HepG2 (cell line): ENCODE data around the gene ANKRD65. TPM values are rescaled to one million over a fixed set of nuclear protein-coding genes. Genes with fewer than 3 reads are reported as not detected.

ENCODE experiments used
- FOSL1 ChIP-seq: sonication (generic); formaldehyde crosslinking; IDR thresholded peaks from 2 replicates; pipeline ENCODE4 v1.9.0; 2021; ENCODE audit warnings: missing genetic modification reagents, borderline replicate concordance
- GPN1 ChIP-seq: sonication (generic); formaldehyde crosslinking; IDR thresholded peaks from 2 replicates; pipeline ENCODE4 v1.5.1; 2020; ENCODE audit warnings: missing genetic modification reagents, borderline replicate concordance
- MAF1 ChIP-seq: sonication (generic); formaldehyde crosslinking; IDR thresholded peaks from 2 replicates; pipeline ENCODE4 v1.5.0; 2020; ENCODE audit warnings: missing genetic modification reagents, borderline replicate concordance
- MIER2 ChIP-seq: IDR thresholded peaks from 2 replicates; pipeline ENCODE4 v1.6.1; 2016; ENCODE audit warnings: missing biosample characterization, missing genetic modification reagents
- PAWR ChIP-seq: sonication (generic); formaldehyde crosslinking; IDR thresholded peaks from 2 replicates; pipeline ENCODE4 v1.4.0; 2020; ENCODE audit warnings: missing genetic modification reagents, mild to moderate bottlenecking, borderline replicate concordance
- SAP130 ChIP-seq: IDR thresholded peaks from 2 replicates; pipeline ENCODE4 v1.6.1; 2016; ENCODE audit warnings: low read depth
- SRSF9 ChIP-seq: fragments of 200-400 bp; formaldehyde crosslinking; IDR thresholded peaks from 2 replicates; pipeline ENCODE4 v1.6.1; 2018; ENCODE audit warnings: borderline replicate concordance, mild to moderate bottlenecking, low read depth, low read length; ENCODE audit not compliant: insufficient read depth, poor library complexity, severe bottlenecking
- ZNF350 ChIP-seq: sonication (generic); formaldehyde crosslinking; IDR thresholded peaks from 2 replicates; pipeline ENCODE4 v1.4.0; 2020; ENCODE audit warnings: mild to moderate bottlenecking, low read depth, missing genetic modification reagents, borderline replicate concordance
- ZNF441 ChIP-seq: sonication (generic); formaldehyde crosslinking; IDR thresholded peaks from 2 replicates; pipeline ENCODE4 v1.7.0; 2021; ENCODE audit warnings: missing genetic modification reagents, borderline replicate concordance
- ZNF709 ChIP-seq: sonication (generic); formaldehyde crosslinking; IDR thresholded peaks from 2 replicates; pipeline ENCODE4 v1.5.0; 2020; ENCODE audit warnings: mild to moderate bottlenecking, missing genetic modification reagents
- polyA plus RNA-seq, 8 experiments: library from polyadenylated mRNA; depleted of rRNA in 3 of 8; stranded (reverse) in 7 of 8; unstranded in 1 of 8; fragments of >200 nt; fragmentation: Illumina TruSeq in 4 of 8; extraction: Trizol in 4 of 8; gene quantifications; 2 replicates each; pipeline versions ENCODE4 v1.2.1 to v1.2.3, GENCODE V29; 2011 to 2016; ENCODE audit warnings: low read depth in 4 of 8, missing spikeins in 1 of 8, mixed read lengths in 1 of 8; ENCODE audit not compliant: insufficient read depth in 1 of 8
- total RNA-seq, 5 experiments: library from RNA; depleted of rRNA; stranded (reverse); fragments of >200 nt; fragmentation: Illumina TruSeq; extraction: Trizol; gene quantifications; 2 replicates each; pipeline ENCODE4 v1.2.3, GENCODE V29; 2016; ENCODE audit warnings: low read depth in 1 of 5
- TF ChIP-seq, protein P1 (sequence below): sonication (generic); formaldehyde crosslinking; IDR thresholded peaks from 2 replicates; pipeline ENCODE4 v1.4.0; 2020; ENCODE audit warnings: missing genetic modification reagents
- TF ChIP-seq, protein P2 (sequence below): sonication (generic); formaldehyde crosslinking; IDR thresholded peaks from 2 replicates; pipeline ENCODE4 v1.4.0; 2020; ENCODE audit warnings: missing genetic modification reagents
- TF ChIP-seq, protein P3 (sequence below): sonication (generic); formaldehyde crosslinking; IDR thresholded peaks from 2 replicates; pipeline ENCODE4 v1.5.0; 2020; ENCODE audit warnings: missing genetic modification reagents
- TF ChIP-seq, protein P4 (sequence below): sonication (generic); formaldehyde crosslinking; conservative IDR thresholded peaks from 2 replicates; pipeline ENCODE4 v1.4.0; 2020; ENCODE audit warnings: missing genetic modification reagents
- TF ChIP-seq, protein P5 (sequence below): sonication (generic); formaldehyde crosslinking; IDR thresholded peaks from 2 replicates; pipeline ENCODE4 v1.8.1; 2023; ENCODE audit warnings: missing genetic modification reagents, inconsistent platforms, borderline replicate concordance

ANKRD65 gene
- total and polyA plus RNA-seq, 2 of the 13 experiments (the other 11 are each of a cell fraction or from before 2014, with no cell fraction given): 12.1 to 30.1 TPM

DNA sequence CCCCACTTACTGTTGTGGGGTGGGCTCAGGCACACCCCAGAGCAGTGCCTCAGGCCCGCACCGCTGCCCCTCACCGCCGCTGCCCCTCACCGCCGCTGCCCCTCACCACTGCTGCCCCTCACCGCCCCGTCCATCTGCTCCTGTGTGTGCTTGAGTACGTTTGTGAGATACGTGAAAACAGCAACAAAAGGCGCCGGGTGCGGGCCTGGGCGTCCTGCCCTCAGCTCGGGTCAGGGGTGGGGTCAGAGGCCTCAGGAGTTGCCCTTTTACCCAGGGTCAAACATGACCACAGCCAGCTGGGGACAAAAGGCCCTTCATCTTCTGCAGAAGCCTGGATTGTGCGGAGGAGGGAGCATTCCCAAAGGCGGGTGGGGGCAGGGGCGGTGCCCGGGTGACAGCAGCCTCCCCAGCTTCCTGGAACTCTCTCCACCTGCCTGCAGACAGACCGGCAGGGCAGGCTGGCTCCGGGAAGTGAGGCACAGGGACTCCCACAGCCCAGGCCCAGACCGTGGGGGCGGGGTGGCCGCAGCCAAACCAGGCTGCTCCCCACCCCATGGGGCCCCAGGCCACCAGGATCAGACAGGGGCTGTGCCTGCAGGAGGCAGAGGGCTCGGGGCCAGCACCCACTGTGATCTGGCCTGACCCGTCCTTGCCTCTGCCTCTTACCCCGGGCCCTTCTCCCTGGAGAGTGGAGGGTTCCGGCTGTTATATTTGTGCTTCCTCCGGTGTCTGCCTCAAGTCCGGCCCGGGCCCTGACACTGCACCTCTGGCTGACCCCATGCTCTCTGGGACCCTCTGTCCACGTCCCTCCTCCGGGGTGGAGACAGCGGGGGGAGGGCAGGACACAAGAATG lies 12.1 kb upstream of the ANKRD65 start (continued):
- TF ChIP-seq, protein P1, sequence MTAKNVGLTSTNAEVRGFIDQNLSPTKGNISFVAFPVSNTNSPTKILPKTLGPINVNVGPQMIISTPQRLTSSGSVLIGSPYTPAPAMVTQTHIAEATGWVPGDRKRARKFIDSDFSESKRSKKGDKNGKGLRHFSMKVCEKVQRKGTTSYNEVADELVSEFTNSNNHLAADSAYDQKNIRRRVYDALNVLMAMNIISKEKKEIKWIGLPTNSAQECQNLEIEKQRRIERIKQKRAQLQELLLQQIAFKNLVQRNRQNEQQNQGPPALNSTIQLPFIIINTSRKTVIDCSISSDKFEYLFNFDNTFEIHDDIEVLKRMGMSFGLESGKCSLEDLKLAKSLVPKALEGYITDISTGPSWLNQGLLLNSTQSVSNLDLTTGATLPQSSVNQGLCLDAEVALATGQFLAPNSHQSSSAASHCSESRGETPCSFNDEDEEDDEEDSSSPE (CRISPR knock-in tag): peak; percentile 38
- TF ChIP-seq ZNF709 (CRISPR knock-in tag) (peak; percentile 50; the same call in 1 of the 2 replicates), SRSF9 (no peak), GPN1 (CRISPR knock-in tag) (no peak), ZNF350 (peak; percentile 77; the same call in 1 of the 2 replicates), PAWR (CRISPR knock-in tag) (0 out of 2 replicates have a peak, but pooled peaks have one; percentile 64), ZNF441 (CRISPR knock-in tag) (peak; percentile 65; the same call in 1 of the 2 replicates), MIER2 (CRISPR knock-in tag) (peak; percentile 31; the same call in 1 of the 2 replicates), SAP130 (CRISPR knock-in tag) (peak; percentile 99), FOSL1 (CRISPR knock-in tag) (no peak), MAF1 (no peak; the same call in 1 of the 2 replicates)
- TF ChIP-seq, protein P2, sequence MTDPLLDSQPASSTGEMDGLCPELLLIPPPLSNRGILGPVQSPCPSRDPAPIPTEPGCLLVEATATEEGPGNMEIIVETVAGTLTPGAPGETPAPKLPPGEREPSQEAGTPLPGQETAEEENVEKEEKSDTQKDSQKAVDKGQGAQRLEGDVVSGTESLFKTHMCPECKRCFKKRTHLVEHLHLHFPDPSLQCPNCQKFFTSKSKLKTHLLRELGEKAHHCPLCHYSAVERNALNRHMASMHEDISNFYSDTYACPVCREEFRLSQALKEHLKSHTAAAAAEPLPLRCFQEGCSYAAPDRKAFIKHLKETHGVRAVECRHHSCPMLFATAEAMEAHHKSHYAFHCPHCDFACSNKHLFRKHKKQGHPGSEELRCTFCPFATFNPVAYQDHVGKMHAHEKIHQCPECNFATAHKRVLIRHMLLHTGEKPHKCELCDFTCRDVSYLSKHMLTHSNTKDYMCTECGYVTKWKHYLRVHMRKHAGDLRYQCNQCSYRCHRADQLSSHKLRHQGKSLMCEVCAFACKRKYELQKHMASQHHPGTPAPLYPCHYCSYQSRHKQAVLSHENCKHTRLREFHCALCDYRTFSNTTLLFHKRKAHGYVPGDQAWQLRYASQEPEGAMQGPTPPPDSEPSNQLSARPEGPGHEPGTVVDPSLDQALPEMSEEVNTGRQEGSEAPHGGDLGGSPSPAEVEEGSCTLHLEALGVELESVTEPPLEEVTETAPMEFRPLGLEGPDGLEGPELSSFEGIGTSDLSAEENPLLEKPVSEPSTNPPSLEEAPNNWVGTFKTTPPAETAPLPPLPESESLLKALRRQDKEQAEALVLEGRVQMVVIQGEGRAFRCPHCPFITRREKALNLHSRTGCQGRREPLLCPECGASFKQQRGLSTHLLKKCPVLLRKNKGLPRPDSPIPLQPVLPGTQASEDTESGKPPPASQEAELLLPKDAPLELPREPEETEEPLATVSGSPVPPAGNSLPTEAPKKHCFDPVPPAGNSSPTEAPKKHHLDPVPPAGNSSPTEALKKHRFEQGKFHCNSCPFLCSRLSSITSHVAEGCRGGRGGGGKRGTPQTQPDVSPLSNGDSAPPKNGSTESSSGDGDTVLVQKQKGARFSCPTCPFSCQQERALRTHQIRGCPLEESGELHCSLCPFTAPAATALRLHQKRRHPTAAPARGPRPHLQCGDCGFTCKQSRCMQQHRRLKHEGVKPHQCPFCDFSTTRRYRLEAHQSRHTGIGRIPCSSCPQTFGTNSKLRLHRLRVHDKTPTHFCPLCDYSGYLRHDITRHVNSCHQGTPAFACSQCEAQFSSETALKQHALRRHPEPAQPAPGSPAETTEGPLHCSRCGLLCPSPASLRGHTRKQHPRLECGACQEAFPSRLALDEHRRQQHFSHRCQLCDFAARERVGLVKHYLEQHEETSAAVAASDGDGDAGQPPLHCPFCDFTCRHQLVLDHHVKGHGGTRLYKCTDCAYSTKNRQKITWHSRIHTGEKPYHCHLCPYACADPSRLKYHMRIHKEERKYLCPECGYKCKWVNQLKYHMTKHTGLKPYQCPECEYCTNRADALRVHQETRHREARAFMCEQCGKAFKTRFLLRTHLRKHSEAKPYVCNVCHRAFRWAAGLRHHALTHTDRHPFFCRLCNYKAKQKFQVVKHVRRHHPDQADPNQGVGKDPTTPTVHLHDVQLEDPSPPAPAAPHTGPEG (CRISPR knock-in tag): no peak
- TF ChIP-seq, protein P3, sequence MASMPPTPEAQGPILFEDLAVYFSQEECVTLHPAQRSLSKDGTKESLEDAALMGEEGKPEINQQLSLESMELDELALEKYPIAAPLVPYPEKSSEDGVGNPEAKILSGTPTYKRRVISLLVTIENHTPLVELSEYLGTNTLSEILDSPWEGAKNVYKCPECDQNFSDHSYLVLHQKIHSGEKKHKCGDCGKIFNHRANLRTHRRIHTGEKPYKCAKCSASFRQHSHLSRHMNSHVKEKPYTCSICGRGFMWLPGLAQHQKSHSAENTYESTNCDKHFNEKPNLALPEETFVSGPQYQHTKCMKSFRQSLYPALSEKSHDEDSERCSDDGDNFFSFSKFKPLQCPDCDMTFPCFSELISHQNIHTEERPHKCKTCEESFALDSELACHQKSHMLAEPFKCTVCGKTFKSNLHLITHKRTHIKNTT (CRISPR knock-in tag): no peak
- TF ChIP-seq, protein P4, sequence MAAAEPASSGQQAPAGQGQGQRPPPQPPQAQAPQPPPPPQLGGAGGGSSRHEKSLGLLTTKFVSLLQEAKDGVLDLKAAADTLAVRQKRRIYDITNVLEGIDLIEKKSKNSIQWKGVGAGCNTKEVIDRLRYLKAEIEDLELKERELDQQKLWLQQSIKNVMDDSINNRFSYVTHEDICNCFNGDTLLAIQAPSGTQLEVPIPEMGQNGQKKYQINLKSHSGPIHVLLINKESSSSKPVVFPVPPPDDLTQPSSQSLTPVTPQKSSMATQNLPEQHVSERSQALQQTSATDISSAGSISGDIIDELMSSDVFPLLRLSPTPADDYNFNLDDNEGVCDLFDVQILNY (CRISPR knock-in tag): no peak
- TF ChIP-seq, protein P5, sequence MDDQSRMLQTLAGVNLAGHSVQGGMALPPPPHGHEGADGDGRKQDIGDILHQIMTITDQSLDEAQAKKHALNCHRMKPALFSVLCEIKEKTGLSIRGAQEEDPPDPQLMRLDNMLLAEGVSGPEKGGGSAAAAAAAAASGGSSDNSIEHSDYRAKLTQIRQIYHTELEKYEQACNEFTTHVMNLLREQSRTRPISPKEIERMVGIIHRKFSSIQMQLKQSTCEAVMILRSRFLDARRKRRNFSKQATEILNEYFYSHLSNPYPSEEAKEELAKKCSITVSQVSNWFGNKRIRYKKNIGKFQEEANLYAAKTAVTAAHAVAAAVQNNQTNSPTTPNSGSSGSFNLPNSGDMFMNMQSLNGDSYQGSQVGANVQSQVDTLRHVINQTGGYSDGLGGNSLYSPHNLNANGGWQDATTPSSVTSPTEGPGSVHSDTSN (CRISPR knock-in tag): no peak
